BLaER1 treated with 17β-estradiol and CSF1 and Interleukin-3, amounts not matched to agents 10 nM and 100 nM (cell line): ENCODE data around the gene RNF215.
"Not testable (repeated sequence)": the region's sequence is repeated elsewhere in the genome, so short reads cannot be mapped to it uniquely, and the experiment has no call there.

Source experiments
- H3K27ac ChIP-seq, 11 experiments: shearing (Covaris generic); formaldehyde crosslinking; 2 replicates each; pipeline ENCODE4 v1.8.1; 2022
- H3K27me3 ChIP-seq, 11 experiments: shearing (Covaris generic); formaldehyde crosslinking; 2 replicates each; pipeline ENCODE4 v1.8.1; 2022
- H3K36me3 ChIP-seq, 11 experiments: shearing (Covaris generic); formaldehyde crosslinking; 2 replicates each; pipeline ENCODE4 v1.8.1; 2022
- H3K4me1 ChIP-seq, 10 experiments: shearing (Covaris generic); formaldehyde crosslinking; 2 replicates each; pipeline ENCODE4 v1.8.1; 2022
- H3K4me2 ChIP-seq, 11 experiments: shearing (Covaris generic); formaldehyde crosslinking; 2 replicates each; pipeline ENCODE4 v1.8.1; 2022
- H3K4me3 ChIP-seq, 10 experiments: shearing (Covaris generic); formaldehyde crosslinking; 2 replicates each; pipeline ENCODE4 v1.8.1; 2022
- H3K9ac ChIP-seq, 11 experiments: shearing (Covaris generic); formaldehyde crosslinking; 2 replicates each; pipeline ENCODE4 v1.8.1; 2022
- H3K9me3 ChIP-seq, 11 experiments: shearing (Covaris generic); formaldehyde crosslinking; replicated peaks in 1 of 11; 2 replicates each; pipeline ENCODE4 v1.8.1; 2022
- H4K20me1 ChIP-seq, 11 experiments: shearing (Covaris generic); formaldehyde crosslinking; 2 replicates each; pipeline ENCODE4 v1.8.1; 2022
- Cebpa-rat ChIP-seq, 11 experiments: shearing (Covaris generic); IDR thresholded peaks; 2 replicates each; pipeline ENCODE4 v1.8.1; 2022

The RNF215 gene

GRCh38 chr22:30340911-30341685, 46.1 kb downstream of the RNF215 start:
- TF ChIP-seq Cebpa-rat (IDR thresholded peaks at IDR 0.05), result no peak
- Histone ChIP-seq H3K27me3 (no peaks in the 10 kb centered on the region), H3K4me3 (no peak overlapping the region), H3K4me1 (no peaks in the 10 kb centered on the region), H3K4me2 (no peak overlapping the region), H4K20me1 (peaks cover 6 to 93% (median 39%) of the 10 kb centered on the region in 11 experiments; a peak in 21 of 22 replicates), H3K9me3 (no peaks in the 10 kb centered on the region), H3K36me3 (peaks cover 99 to 100% (median 100%) of the 10 kb centered on the region in 11 experiments), H3K9ac (no peak overlapping the region), H3K27ac (no peak overlapping the region)

DNA sequence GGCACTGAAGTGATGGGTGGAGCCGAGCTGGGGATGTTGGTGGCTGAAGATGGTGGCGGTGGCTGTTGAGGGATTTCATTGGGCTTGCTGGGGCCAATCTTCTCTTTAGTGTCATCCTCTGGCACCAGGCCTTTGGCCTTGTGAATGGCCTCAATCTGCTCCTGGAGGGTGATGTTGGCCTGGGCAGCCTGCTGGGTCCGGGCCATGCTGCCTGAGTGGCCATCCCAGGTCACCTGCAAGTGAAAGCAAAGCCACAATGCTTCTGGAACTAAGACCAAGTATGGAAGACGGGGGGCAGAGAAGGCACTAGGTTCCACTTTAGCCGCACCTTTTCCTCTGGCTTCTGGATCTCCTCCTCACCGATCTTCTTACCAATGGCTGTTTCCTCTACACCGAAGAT, 48.4 kb downstream of the RNF215 start:
- Histone ChIP-seq H3K36me3 (peaks cover 99 to 100% (median 100%) of the 10 kb centered on the region in 11 experiments), H4K20me1 (peaks cover 0 to 93% (median 35%) of the 10 kb centered on the region in 11 experiments; a peak in 19 of 22 replicates), H3K9me3 (no peaks in the 10 kb centered on the region), H3K4me3 (no peak overlapping the region), H3K27ac (no peak overlapping the region), H3K4me2 (no peak overlapping the region), H3K4me1 (no peaks in the 10 kb centered on the region), H3K9ac (no peak overlapping the region), H3K27me3 (no peaks in the 10 kb centered on the region)
- no peak for TF ChIP-seq Cebpa-rat (IDR thresholded peaks at IDR 0.05)

DNA sequence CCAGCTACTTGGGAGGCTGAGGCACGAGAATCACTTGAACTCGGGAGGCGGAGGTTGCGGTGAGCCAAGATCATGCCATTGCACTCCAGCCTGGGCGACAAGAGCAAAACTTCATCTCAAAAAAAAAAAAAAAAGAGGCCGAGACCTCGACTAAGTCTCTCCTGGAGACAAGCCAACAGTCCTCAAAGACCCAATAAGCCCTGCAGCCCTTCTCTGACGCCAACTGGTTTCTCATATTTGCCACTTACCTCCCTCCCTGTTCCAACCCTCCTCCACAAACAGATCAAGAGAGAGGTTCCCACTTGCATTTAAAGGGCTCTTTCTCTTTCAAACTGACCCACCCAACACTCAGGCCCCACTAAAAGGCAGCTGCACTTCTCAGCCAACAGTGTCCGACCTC, 48.9 kb downstream of the RNF215 start:
- H3K27ac ChIP-seq, H3K9ac ChIP-seq, H3K9me3 ChIP-seq, H3K4me3 ChIP-seq, H3K4me1 ChIP-seq, H3K4me2 ChIP-seq, H3K27me3 ChIP-seq: not testable (repeated sequence)
- peaks cover 0 to 92% (median 35%) of the 10 kb centered on the region in 11 experiments; a peak in 18 of 22 replicates for H4K20me1 ChIP-seq
- peaks cover 99 to 100% (median 100%) of the 10 kb centered on the region in 11 experiments for H3K36me3 ChIP-seq

DNA sequence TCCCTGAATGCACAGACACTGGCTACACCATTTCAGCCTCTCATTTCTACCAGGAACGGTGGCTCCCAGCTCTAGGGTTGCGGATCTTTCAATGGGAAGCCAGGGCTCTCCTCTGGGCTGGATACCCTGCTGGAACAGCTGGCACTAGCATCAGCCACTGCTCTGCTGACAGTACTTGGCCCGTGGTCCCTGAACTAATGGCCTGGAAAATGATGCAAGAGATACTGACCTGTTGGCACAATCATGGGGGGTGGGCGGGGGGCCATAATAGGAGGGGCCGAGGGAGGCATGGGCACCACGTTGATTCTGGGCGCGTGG, 49.8 kb downstream of the RNF215 start:
- no peak overlapping the region for H3K4me3 ChIP-seq
- peaks cover 0 to 94% (median 28%) of the 10 kb centered on the region in 11 experiments; a peak in 16 of 22 replicates for H4K20me1 ChIP-seq
- no peaks in the 10 kb centered on the region for H3K27me3 ChIP-seq
- H3K4me2 ChIP-seq, result no peak overlapping the region
- TF ChIP-seq Cebpa-rat (IDR thresholded peaks at IDR 0.05), result no peak
- no peaks in the 10 kb centered on the region for H3K9me3 ChIP-seq
- no peak overlapping the region for H3K27ac ChIP-seq
- no peak overlapping the region for H3K9ac ChIP-seq
- peaks cover 99 to 100% (median 100%) of the 10 kb centered on the region in 11 experiments for H3K36me3 ChIP-seq
- H3K4me1 ChIP-seq, result no peaks in the 10 kb centered on the region

GRCh38 chr22:30336752-30337460, 50.3 kb downstream of the RNF215 start:
- no peaks in the 10 kb centered on the region for H3K4me1 ChIP-seq
- TF ChIP-seq Cebpa-rat (IDR thresholded peaks at IDR 0.05), result no peak
- no peak overlapping the region for H3K27ac ChIP-seq
- H4K20me1 ChIP-seq, result peaks cover 0 to 92% (median 26%) of the 10 kb centered on the region in 11 experiments; a peak in 16 of 22 replicates
- no peak overlapping the region for H3K4me2 ChIP-seq
- H3K9me3 ChIP-seq, result no peaks in the 10 kb centered on the region
- H3K27me3 ChIP-seq, result no peaks in the 10 kb centered on the region
- H3K4me3 ChIP-seq, result no peak overlapping the region
- H3K9ac ChIP-seq, result no peak overlapping the region
- H3K36me3 ChIP-seq, result peaks cover 98 to 100% (median 100%) of the 10 kb centered on the region in 11 experiments

DNA sequence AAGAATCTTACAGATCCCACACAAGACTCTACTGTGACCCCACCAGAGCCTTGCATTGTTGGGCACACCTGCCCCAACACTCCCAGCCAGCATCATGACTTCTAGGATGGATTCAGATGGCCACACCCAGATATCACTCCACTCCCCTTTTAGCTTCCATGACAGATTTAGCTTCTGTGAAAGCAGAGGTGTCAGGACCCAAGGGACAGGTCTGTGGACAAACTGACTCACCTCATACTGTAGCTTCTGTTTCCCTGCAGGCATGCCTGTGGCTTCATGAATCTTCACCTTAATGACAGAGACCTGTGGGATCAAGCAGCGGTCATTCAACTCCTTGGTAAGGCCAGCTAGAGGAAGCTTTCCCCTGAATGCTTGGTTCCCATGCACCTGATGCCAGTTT, 52.0 kb downstream of the RNF215 start:
- Histone ChIP-seq H4K20me1 (peaks cover 0 to 78% (median 21%) of the 10 kb centered on the region in 11 experiments; a peak in 15 of 22 replicates), H3K4me2 (no peak overlapping the region), H3K27ac (no peak overlapping the region), H3K9ac (no peak overlapping the region), H3K27me3 (no peaks in the 10 kb centered on the region), H3K9me3 (no peaks in the 10 kb centered on the region), H3K36me3 (peaks cover 96 to 100% (median 99%) of the 10 kb centered on the region in 11 experiments), H3K4me3 (no peak overlapping the region), H3K4me1 (no peaks in the 10 kb centered on the region)
- no peak for TF ChIP-seq Cebpa-rat (IDR thresholded peaks at IDR 0.05)

- Histone ChIP-seq H3K9ac (no peak overlapping the region), H3K4me1 (no peaks in the 10 kb centered on the region), H3K36me3 (peaks cover 90 to 100% (median 95%) of the 10 kb centered on the region in 11 experiments), H3K9me3 (no peaks in the 10 kb centered on the region), H3K27me3 (no peaks in the 10 kb centered on the region), H4K20me1 (peaks cover 0 to 72% (median 21%) of the 10 kb centered on the region in 11 experiments; a peak in 13 of 22 replicates), H3K4me3 (no peak overlapping the region), H3K4me2 (no peak overlapping the region), H3K27ac (no peak overlapping the region)
- TF ChIP-seq Cebpa-rat (IDR thresholded peaks at IDR 0.05), result no peak
Observed at GRCh38 chr22:30334646-30335045, 52.6 kb downstream of the RNF215 start.

GRCh38 chr22:30333707-30334087, 53.5 kb downstream of the RNF215 start:
- H3K27me3 ChIP-seq, result no peaks in the 10 kb centered on the region
- H3K4me1 ChIP-seq, result no peaks in the 10 kb centered on the region
- peaks cover 81 to 97% (median 88%) of the 10 kb centered on the region in 11 experiments for H3K36me3 ChIP-seq
- no peak overlapping the region for H3K4me2 ChIP-seq
- TF ChIP-seq Cebpa-rat (IDR thresholded peaks at IDR 0.05), result no peak
- no peak overlapping the region for H3K4me3 ChIP-seq
- no peak overlapping the region for H3K9ac ChIP-seq
- peaks cover 0 to 63% (median 18%) of the 10 kb centered on the region in 11 experiments; a peak in 13 of 22 replicates for H4K20me1 ChIP-seq
- H3K27ac ChIP-seq, result no peak overlapping the region
- no peaks in the 10 kb centered on the region for H3K9me3 ChIP-seq

DNA sequence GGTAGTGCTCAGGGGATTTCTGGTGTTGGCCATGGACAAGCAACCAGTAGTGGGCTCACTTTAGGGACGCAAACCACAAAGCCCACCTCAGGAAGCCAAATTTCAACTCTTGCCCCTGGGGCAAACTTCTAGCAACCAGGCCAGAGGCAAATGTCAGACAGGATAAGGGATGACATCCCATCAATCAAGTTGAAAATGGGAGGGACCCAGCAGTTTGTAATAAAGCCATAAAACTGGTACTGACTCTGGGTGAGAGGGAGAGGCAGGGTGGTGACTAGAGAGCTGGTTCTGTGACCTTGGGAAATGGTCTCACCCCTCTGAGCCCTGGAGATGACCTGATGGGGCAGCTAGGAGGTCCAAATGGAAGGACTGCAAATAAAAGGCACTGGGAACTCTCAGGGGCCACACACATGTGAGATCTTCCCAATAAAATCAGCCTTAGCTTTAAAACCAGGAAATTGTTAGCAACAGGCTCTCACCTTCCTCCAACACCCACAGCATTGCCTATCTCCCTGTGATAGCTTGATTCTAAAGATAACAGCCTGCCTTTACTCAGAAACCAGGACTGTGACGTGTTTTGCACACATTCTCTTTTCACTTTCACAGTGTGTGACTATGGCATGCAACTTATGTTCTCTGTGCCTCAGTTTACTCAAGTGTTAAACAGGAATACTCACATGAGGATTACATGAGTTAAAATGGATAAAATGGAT, 54.1 kb downstream of the RNF215 start:
- Histone ChIP-seq H3K27me3 (no peaks in the 10 kb centered on the region), H3K4me1 (peaks cover 0 to under 1% (median 0%) of the 10 kb centered on the region in 10 experiments; a peak in 1 of 20 replicates), H3K27ac (no peak overlapping the region), H4K20me1 (peaks cover 0 to 58% (median 17%) of the 10 kb centered on the region in 11 experiments; a peak in 13 of 22 replicates), H3K4me2 (no peak overlapping the region), H3K9ac (no peak overlapping the region), H3K9me3 (no peaks in the 10 kb centered on the region), H3K36me3 (peaks cover 75 to 93% (median 83%) of the 10 kb centered on the region in 11 experiments), H3K4me3 (no peak overlapping the region)
- no peak for TF ChIP-seq Cebpa-rat (IDR thresholded peaks at IDR 0.05)
